NCI-H526 (cell line): ENCODE results near the gene PIK3IP1.

ENCODE experiments used
- DNase-seq, 2 experiments: peaks; one replicate each; lab custom pipeline; 2025; lab: John Stamatoyannopoulos, UW

The PIK3IP1 gene

DNA sequence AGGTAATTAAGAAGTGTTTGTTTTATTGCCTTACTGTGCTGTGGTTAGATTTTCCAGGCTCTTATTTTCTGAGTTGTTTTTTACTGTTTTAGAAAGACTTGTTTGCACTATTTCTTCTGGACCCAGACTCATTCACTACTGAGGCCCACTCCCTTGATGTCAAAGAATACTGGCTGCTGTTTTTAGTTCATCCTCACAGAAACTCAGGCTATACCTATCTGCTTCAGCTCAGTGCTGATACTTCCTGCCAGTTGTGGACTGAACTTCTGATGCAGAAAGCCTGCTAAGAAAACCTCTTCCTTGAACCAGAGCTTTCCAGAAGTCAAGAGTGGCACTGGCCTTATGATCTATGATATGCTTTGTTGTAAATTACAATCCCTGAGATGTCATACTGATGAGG, 15.9 kb upstream of the PIK3IP1 start:
- no peak for DNase-seq

DNA sequence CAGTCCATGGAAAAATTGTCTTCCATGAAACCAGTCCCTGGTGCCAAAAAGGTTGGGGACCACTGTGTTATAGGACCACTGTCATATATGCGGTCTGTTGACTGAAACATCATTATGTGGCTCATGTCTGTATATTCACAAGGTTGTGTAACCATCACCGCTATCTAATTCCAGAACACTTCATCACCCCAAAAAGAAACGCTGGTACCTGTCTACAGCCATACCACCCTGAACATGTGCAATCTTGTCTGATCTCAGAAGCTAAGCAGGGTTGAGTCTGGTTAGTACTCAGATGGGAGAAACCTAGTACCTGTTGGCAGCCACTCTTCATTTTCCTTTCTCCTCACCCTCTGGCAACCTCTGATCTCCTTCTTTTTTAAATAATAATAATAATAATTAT, 12.9 kb upstream of the PIK3IP1 start:
- no peak for DNase-seq

DNA sequence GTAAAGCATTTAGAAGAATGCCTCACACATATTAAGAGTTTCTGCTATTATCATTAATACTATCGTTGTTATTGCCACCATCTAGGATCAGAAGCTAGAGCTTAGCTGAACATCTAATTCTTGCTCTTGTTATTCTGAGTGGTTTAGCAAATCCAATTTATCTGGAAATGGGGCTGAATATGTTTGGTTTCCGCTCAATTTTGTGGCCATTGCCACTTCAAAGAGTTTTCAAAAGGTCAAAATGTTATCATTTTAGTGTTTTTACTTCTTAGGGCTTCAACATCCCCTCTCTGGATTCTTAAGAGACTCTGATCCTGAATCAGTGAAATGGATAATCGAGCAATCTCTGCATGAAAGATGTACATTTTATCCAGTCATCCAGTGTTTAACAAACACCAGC, 10.2 kb upstream of the PIK3IP1 start:
- DNase-seq, result no peak

GRCh38 chr22:31302006-31302405, 9.7 kb upstream of the PIK3IP1 start:
- no peak for DNase-seq

DNA sequence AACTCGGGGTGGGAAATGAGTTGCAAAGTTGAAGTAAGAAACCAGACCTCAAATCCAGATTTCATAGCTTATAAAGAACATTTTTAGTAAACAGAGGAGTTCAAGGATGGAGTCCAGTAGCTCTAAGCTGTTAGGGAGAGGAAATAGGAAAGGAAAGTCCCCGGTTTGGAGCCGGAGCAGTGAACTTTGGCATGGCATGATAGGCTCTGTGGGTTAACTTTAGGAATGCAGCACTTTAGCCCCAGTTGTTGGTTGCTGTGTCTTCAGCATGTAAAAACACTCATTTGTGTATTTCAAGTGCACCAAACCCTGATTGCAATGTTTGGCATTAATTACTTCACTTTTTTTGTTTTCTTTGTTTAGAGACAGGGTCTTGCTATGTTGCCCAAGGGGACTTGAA, 8.6 kb upstream of the PIK3IP1 start:
- no peak for DNase-seq

DNA sequence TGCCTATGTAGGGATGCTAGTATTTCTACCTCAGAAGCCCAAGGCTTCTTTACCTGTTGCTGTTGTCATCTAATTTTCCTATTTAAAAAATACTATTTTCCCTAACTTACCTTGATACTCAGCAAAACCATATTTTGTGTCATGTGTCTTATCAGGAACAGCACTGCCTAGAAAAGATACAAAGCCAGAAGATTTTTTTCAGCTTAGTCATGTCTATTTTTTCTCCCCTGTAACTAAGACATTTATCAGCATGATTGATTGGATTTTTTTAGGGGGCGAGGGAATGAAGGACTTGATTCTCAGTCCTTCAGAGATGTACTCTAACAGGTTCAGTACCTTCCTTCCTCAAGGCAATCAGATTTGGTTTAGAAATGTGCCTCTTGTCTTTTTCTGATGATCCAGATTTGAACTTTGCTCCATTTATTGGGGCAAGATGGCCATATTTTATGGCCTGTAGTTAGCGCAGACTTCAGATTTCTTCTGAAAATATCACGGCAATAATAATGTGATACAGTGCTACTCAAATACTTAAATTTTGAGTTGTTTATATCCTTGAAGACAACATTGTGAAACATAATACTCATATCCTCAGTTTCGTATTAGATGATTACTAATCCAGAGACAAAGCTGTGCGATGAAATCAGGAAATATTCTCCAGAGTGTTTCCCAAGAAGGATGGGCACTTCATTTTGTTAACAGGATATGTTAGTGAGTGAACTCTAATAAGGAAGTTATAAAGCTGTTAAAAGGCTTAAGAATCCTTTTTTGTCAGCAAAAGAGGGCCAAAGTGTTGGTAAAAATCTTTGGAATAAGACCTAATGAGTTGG, 3.8 kb upstream of the PIK3IP1 start:
- no peak for DNase-seq

DNA sequence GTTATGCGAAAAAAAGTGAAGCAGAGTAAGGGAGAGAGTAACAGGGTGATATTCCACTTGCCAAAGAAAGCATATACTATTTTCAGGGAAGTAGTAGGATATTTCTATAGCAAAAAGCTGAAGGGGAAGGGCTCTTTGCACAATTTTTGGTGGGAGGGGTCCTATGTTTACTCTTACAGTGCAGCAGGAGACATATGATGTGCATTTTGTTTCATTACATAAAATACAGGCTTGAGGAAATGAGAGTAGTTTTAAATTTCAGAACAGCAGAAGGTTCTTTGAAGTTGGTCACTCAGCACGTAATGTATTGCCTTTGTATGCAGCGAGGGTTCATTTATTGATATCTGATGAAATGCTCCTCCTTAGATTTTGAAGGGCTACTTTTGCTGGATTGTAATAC, 3.1 kb upstream of the PIK3IP1 start:
- DNase-seq, result no peak

- no peak for DNase-seq
Measured at GRCh38 chr22:31291481-31292235, 630 bp downstream of the PIK3IP1 start.

DNA sequence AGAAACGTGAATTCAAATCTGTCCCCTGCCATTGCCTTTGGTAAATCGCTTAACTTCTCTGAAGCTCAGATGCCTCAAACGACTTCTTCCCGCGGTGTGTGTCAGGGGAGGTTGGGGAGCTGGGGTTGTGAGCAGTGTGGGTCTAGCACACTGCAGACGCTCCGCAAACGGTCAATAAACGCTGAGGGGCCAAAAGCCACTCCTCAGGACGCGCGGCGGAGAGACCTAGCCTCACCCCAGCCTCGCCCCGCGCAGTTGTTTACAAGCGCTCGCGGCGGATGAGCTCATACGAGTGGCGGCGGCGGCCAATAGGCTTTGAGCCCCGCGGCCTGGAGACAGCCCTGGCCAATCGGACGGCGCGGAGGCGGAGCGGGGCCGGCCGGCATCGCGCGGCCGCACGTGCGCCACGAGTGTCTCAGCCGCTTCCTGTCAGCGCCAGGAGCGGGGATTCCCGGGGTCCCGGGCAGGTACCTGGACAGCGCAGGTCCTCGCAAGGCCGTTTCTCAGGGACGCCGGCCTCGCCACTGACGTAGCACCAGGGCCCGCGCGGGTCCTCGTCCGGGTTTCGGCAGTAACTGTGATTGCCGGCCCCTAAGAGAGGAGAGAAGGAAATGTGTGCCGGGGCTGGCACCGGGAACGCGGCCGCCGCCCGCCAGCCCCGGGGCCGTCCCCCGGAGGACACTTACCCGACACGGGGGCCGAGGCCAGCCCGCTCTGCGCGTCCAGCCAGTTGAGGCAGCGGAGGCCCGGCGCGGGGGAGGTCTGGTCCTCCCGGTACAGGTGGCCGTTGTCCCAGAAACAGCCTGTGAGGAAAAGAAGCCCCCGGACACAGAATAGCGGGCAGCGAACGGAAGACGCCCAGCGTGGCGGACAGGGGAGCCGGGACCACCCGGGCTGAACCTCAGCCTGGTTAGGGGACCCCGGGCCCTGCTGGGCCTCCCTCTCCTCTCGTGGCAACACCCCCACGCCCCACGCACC, 1.5 kb downstream of the PIK3IP1 start:
- peak; percentile 62 to 97 for DNase-seq

- peak; percentile 14 to 65 for DNase-seq
Measured at GRCh38 chr22:31289344-31289743, 2.9 kb downstream of the PIK3IP1 start.

- no peak for DNase-seq
Measured at GRCh38 chr22:31288496-31289240, 3.6 kb downstream of the PIK3IP1 start.

- no peak for DNase-seq
Measured at GRCh38 chr22:31287818-31288495, 4.3 kb downstream of the PIK3IP1 start.

- DNase-seq, result no peak
Measured at GRCh38 chr22:31286360-31287255, 5.7 kb downstream of the PIK3IP1 start.

- peak in 1 of 2 experiments; percentile 33 for DNase-seq
Measured at GRCh38 chr22:31284281-31285155, 7.8 kb downstream of the PIK3IP1 start.

GRCh38 chr22:31282748-31283468, 9.4 kb downstream of the PIK3IP1 start:
- no peak for DNase-seq

DNA sequence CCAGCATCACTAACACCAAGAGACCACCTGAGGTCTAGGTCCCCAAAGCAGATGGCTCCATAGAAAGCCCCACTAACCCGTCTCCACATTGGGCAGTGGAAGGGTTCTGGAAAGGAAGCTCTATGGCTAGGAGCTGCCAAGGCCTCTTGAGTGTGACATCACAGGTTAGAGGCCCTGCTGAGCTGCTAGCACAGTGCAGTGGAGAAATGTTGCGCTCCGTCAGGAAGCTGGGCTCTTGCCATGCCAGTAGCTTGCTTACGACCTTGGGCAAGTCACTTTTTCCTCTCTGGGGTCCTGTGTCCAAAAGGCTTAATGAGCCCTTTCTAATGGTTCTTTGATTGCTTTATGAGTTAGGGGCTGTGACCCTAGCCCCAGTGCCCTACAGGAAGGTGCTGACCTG, 10.6 kb downstream of the PIK3IP1 start:
- DNase-seq, result no peak

DNA sequence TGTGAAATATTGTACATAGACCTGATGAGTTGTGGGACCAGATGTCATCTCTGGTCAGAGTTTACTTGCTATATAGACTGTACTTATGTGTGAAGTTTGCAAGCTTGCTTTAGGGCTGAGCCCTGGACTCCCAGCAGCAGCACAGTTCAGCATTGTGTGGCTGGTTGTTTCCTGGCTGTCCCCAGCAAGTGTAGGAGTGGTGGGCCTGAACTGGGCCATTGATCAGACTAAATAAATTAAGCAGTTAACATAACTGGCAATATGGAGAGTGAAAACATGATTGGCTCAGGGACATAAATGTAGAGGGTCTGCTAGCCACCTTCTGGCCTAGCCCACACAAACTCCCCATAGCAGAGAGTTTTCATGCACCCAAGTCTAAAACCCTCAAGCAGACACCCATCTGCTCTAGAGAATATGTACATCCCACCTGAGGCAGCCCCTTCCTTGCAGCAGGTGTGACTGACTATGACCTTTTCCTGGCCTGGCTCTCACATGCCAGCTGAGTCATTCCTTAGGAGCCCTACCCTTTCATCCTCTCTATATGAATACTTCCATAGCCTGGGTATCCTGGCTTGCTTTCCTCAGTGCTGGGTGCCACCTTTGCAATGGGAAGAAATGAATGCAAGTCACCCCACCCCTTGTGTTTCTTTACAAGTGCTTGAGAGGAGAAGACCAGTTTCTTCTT, 12.3 kb downstream of the PIK3IP1 start:
- DNase-seq, result no peak

DNA sequence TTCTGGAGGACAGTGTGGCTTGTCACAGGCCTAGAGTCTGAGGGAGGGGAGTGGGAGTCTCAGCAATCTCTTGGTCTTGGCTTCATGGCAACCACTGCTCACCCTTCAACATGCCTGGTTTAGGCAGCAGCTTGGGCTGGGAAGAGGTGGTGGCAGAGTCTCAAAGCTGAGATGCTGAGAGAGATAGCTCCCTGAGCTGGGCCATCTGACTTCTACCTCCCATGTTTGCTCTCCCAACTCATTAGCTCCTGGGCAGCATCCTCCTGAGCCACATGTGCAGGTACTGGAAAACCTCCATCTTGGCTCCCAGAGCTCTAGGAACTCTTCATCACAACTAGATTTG, 13.0 kb downstream of the PIK3IP1 start:
- no peak for DNase-seq
